LHCN-M2 (cell line): ENCODE measurements around the gene AKAP9. TPM values are rescaled to one million over a fixed set of nuclear protein-coding genes. Genes with fewer than 3 reads are reported as not detected.
A peak's percentile ranks its signal among the peaks of the same experiment; 100 is the strongest.
"Not testable (repeated sequence)": the region's sequence is repeated elsewhere in the genome, so short reads cannot be mapped to it uniquely, and the experiment has no call there.

Experiments used
- DNase-seq: peaks from one replicate; pipeline ENCODE4 v3.0.0-alpha.2; 2012; ENCODE audit warnings: low read depth
- total RNA-seq: library from RNA; depleted of rRNA; stranded (reverse); fragments of >200 nt; gene quantifications from 2 replicates; pipeline ENCODE4 v1.2.3, GENCODE V29; 2014

The AKAP9 gene
- total RNA-seq, 1 experiment from 2014 or later = 39.3 TPM

DNA sequence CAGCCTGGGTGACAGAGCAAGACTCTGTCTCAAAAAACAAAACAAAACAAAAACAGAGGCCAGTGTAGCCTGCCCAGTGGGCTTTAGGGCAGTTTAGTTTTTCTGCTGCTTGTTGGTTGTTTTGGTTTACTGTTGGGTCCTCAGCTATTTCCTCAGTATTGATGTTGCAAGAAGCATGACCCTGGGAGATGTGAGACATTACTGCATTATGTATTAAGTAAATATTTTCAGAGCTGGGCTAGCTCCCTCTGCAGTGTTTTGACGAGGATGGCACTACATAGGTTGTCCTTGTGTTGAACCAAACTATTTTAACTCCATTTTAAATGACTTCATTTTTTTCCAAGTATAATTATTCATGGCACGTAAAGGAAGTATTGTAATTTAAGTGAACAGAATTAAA is 4.8 kb downstream of the AKAP9 start:
- peak; percentile 76 for DNase-seq

DNA sequence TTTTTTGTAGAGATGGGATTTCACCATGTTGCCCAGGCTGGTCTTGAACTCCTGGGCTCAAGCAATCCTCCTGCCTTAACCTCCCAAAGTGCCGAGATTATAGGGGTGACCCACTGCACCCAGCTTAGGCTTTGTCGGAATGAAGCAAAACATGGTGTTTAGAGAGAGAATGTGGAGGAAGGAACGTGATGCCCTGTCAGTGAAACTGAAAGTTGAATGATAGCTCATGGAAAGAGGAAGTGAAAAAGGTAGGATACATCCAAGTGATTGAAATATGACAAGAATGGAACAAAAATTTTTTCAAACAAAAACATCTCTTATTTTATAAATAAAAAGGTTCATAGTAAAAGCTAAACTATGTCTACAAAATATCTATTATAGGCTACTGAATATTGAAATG is 5.9 kb downstream of the AKAP9 start:
- DNase-seq = no peak

DNA sequence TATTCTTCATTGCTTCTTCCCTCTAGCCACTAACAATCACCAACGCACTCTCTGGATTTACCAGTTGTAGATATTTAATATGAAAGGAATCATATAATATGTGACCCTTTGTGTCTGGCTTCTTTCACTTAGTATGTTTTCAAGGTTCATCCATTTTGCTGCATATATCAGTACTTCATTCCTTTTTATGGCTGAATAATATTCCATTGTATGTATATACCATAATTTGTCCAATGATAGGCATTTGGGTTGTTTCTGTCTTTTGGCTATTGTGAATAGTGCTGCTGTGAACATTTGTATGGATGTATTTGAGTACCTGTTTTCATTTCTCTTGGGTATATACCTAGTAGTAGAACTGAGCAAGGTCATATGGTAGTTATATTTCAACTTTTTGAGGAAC is 7.3 kb downstream of the AKAP9 start:
- no peak for DNase-seq

DNA sequence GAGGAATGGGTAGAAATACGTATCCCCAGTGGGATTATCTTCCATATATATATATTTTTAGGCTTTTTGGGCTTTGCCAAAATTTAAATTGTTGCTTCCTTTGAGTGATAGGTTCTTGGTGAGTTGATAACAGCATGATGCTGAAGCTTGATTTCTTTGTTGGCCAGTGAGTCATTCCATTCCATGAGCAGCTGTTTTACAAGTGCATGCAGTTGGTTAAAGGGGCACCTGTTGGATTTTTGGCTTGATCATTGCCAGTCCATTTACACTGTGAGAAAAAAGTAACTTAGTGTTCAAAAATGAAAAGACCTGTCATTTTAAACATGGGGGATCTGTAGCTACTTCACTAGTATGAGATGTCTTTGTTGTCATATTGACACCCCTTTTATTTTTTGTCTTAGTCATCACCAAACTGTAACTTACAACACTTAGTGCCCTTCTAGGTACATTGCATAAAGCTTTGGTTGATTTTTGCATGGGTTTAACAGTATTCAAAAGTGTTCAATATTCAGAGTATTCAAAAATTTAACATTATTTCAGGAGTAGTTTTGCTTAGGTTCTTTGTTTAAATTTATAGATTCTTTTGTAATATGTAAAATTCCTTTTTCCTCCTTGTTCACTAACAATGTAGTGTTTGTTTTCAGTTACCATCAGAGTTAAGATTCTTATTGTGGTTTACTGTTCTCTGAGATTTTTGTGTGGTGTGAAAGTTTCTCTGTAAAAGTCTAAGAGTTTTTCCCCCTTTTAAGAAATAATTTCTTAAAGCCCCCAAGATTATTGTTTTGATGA is 8.8 kb downstream of the AKAP9 start:
- peak; percentile 92 for DNase-seq

DNA sequence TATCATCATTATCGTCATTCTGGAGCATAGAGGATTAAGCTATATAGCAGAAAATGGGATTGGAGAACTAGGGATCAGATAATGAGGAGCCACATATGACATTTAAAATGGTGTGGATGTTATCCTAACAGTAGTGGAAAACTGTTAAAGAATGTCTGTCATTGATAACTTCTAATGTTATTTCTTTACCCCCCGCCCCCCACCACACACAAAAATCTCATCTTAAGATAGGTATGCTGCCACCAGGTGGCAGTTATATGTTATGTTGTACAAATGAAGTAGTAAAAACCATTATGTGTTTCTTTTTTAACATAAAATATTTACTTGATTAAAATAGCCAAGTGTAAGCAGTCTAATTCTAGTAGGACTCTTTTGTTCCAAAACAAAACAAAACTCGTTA is 13.0 kb downstream of the AKAP9 start:
- peak; percentile 32 for DNase-seq

DNA sequence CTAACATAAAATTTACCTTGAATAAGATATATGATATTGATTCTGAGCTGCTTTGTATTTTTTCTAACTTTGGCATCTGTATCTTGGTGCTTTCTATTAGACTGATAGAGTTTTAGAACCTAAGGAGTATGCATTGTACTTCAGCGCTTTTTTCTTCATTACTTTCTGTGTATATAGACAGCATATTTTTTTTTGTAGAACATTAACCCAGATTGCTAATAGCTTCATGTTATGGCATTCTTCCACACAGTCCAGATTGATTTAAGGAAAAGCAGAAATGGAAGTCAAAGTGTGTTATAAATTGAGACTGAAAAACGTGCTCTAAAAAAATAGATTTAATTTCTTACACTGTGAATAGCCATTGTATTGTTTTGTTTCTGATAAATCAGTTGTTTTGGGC is 15.8 kb downstream of the AKAP9 start:
- DNase-seq = not testable (repeated sequence)

DNA sequence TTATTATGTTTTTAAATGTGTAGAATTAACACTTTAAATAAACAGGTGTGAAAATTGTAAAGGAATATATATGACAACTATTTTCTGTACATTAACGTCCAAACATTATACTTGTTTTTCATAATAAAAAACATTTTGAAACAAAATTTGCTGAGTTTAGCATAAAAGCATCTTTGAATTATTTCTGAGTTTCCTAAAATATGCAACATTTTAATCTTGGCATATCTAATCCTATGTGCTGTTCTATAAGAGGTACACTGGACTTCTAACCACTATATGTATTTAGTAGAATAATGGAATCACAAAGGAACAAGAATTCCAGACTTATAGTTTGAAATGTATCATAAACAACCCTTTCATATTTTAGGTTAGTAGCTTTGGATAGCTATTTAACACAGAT is 16.6 kb downstream of the AKAP9 start:
- DNase-seq = no peak

DNA sequence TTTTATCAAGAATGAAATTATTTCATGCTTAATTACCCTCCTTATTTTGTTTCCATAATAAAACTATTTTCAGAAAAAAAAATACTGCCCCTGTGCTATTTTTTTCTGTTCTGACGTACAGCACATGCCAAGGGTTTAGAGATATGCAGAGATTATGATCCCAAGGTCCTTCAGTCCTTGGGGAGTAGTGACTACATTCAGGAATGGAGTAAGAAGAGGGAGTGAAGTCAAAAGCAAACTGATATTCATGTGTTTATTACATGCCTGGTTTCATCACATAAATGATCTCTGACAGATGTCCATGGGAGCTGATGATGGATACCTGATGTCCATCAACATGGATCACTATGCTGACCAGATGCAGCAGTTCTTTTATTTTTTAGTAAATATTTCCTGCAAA is 17.2 kb downstream of the AKAP9 start:
- no peak for DNase-seq

DNA sequence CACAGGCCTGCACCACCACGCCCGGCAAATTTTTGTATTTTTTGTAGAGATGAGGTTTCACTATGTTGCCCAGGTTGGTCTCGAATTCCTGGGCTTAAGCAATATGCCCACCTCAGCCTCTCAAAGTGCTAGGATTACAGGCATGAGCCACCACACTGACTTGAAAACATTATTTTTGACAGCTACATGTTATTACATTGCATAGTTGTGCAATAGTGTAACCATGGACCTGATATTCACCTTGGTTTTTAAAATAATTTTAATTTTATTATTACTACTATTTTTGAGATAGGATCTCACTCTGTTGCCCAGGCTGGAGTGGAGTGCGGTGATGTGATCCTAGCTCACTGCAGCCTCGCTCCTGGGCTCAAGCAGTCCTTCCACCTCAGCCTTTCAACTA is 18.4 kb downstream of the AKAP9 start:
- DNase-seq = no peak

DNA sequence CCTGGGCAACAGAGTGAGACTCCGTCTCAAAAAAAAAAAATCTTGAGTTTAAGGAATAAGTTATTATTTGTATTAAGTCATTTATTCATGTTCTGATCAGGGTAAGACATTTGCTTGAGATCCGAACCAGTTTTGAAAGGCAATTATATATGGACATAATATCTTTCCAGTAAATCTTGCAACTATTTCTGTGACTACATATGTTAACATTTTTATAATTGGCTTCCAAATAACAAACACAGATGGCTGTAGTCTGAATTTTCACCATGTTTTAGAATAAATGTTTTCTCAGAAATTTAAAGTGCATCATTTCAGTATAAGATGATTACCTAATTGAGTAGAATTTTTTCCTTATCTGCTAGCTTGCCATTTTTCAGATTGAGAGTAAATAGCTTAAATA is 21.2 kb downstream of the AKAP9 start:
- no peak for DNase-seq

DNA sequence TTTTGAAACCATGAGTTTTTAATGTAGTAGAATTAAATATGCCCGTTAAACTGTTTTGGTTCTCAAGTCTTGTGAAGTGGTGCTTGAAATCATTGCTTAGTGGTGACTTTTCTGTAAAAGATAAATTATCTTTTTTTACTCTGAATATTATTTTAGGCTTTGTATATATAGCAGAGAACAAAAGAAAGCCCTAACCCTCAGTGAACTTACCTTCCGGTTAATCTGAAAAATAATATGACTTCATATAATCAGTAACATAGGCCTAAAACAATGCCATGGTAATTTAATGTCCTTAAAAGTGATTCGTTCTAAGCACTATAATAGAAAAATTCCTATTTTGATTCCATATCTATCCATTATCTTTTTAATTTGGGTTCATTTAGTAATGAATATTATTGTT is 21.8 kb downstream of the AKAP9 start:
- DNase-seq = no peak

DNA sequence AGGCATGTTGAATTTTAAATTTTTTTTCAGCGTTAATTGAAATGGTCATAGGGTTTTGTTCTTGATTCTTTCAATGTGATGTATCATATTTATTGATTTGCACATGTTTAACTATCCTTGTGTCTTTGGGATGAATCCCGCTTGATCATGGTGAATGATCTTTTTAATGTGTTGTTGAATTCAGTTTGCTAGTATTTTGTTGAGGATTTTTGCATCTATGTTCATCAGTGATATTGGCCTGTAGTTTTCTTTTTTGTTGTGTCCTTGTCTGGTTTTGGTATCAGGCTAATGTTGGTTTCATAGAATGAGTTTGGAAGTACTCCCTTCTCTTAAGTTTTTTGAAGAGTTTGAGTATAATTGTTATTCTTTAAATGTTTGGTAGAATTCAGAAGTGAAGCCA is 26.9 kb downstream of the AKAP9 start:
- not testable (repeated sequence) for DNase-seq

DNA sequence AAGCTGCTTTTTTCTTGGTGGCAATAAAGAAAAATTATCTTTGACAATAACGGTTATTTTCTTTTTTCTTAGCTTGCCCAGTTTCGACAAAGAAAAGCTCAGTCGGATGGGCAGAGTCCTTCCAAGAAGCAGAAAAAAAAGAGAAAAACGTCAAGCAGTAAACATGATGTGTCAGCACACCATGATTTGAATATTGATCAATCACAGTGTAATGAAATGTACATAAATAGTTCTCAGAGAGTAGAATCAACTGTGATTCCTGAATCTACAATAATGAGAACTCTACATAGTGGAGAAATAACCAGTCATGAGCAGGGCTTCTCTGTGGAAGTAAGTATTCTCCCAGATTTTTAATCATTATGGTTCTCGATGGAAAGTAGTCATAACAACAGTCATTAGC is 33.0 kb downstream of the AKAP9 start:
- DNase-seq = no peak

DNA sequence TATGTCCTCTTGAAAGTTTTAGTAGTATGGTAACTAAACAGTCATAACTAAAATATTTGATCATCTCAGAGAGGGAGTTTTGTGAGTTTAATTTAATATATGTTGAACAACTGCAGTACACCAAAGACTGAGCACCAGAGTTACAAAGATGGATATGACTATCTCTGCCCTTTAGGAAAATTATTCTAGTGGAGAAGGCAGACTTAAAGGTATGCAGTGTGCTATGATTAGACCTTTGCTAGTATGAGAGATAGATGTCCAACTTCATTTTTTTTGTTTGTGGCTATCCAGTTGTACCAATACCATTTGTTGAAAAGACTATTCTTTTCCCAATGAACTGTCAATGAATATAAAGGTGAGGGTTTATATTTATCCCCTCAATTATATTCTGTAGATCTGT is 33.4 kb downstream of the AKAP9 start:
- DNase-seq = no peak

DNA sequence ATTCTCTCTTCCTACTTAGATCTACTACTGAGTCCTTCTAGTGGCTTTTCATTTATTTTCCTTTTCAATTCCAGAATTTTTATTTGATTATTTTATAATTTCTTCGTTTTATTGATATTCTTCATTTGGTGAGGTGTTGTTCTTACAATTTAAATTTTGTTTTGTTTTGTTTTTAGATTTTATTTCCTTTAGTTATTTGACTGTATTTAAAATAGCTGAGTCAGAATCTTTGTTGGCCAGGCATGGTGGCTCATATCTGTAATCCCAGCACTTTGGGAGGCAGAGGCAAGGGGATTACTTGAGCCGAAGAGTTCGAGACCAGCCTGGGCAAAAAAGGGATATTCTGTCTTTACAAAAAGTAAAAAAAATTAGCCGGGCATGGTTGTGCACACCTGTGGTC is 36.1 kb downstream of the AKAP9 start:
- no peak for DNase-seq

DNA sequence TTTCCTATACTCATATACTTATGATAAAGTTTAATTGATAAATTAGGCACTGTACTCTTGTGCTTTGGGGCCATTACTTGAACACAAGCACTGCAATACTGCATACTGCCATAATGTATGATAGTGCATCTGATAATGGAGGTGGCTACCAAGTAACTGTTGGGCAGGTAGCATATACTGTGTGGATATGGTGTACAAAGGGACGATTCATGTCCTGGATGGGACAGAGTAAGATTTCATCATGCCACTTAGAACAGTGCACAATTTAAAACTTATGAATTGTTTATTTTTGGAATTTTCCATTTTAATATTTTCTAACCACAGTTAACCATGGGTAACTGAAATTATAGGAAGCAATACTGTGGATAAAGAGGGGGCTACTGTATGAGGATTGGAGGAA is 38.9 kb downstream of the AKAP9 start:
- no peak for DNase-seq

DNA sequence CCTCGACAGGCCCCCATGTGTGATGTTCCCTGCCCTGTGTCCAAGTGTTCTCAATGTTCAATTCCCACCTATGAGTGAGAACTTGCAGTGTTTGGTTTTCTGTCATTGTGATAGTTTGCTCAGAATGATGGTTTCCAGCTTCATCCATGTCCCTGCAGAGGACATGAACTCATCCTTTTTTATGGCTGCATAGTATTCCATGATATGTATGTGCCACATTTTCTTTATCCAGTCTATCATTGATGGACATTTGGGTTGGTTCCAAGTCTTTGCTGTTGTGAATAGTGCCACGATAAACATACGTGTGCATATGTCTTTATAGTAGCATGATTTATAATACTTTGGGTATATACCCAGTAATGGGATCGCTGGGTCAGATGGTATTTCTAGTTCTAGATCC is 41.7 kb downstream of the AKAP9 start:
- not testable (repeated sequence) for DNase-seq

DNA sequence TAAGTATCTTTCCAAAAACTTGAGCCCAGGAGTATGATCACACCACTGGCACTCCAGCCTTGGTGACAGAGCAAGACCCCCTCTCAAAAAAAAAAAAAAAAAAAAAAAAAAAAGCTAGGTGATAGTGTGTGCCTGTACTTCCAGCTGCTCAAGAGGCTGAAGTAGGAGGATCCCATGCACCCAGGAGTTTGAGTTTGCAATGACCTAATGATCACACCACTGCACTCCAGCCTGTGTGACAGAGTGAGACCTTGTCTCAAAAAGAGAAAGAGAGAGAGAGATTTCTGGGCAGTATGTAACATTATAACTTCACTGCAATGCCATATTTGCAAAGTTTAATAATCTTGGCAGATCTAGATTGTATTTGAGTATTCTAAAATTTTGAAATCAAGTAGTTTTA is 47.6 kb downstream of the AKAP9 start:
- DNase-seq = no peak

DNA sequence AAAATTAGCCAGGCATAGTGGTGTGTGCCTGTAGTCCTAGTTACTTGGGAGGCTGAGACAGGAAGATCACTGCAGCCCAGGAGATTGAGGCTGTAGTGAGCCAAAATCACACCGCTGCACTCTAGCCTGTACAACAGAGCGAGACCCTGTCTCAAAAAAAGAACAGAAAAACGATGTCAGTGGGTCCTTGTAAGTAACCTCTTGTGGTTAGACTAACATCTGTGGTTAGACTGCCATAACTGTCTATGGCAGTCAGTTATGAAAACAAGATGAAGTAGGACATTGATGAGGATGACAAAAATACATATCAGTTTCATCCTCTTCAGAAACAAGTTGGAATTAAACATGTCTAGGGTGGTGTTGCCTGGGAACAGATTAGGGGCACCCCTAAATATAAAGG is 53.3 kb downstream of the AKAP9 start:
- no peak for DNase-seq

DNA sequence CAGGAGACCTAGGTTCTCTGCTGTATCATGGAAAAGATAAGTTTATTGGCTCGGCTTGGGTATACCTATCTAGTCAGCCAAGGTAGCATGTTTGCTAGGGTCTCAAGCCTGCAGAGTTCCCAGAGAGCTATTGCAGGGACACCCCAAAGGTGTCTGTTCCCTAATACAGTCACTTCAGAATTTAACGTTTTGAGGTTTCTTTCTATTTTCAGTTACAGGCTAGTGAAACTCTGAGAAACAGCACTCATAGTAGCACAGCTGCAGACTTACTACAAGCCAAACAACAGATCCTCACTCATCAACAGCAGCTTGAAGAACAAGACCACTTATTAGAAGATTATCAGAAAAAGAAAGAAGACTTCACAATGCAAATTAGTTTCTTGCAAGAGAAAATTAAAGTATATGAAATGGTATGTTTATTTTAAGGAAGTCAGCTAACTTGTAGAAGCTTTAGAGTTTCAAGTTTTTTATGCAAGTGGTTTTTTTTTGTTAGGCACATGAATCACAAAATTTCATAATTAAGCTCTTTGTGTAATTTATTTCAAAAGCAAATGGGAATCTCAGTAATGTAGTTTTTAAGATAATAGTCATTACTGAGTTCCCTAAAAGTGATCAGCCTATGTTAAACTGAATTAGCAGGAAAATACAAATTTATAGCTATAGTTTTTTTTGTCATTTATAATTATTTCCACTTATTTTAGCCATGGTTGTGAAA is 54.9 kb downstream of the AKAP9 start:
- no peak for DNase-seq

DNA sequence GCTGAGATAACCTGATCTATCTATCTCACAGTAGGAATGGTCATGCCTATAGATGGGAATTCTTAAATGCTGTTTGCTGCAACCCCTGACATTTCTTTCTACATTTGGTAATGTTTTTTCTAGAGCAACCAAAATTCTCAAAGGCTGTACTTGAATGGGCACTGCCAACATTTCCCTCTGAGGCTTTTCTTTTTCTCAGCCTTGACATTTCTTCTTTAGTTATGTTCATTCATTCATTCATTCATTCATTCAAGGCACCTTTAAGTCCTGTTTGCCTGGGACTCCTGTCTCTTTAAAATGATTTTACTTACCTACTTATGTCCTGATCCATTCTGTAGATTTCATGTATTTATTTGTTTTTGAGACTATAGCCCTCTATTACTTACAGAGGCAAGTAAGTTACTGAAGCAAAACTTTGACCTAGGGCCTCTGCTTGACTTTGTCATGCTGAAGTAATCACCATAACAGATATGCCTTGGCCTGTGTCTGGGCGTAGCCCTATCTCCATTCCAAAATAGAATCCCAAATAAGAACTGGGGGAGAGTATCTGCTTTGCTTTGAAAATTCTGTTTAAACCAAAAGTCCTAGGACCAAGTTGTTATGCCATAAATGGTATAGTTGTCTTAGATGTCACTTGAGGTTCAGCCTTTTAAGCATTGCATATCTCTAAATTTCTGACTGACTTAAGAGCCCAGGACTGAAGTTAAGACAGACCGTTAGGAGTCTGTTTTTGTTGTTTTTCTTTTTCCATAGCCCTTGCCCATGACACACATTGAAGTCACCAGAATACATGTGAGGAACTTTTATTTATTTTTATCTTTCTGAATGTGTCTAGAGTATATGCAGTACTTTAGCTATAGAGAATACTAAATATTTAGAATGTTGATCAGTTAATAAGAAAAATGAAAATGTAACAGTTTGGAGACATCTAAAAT is 59.2 kb downstream of the AKAP9 start:
- DNase-seq = no peak

DNA sequence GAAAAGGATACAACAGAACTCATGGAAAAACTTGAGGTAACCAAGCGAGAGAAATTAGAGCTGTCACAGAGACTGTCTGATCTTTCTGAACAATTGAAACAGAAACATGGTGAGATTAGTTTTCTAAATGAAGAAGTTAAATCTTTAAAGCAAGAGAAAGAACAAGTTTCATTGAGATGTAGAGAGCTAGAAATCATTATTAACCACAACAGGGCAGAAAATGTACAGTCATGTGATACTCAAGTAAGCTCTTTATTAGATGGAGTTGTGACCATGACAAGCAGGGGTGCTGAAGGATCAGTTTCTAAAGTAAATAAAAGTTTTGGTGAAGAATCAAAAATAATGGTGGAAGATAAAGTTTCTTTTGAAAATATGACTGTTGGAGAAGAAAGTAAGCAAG is 62.1 kb downstream of the AKAP9 start:
- peak; percentile 7 for DNase-seq
